ENCODE data around the gene MGAT4D.
A peak's percentile ranks its signal among the peaks of the same experiment; 100 is the strongest.
"Not testable (repeated sequence)": the region's sequence is repeated elsewhere in the genome, so short reads cannot be mapped to it uniquely, and the experiment has no call there.

The MGAT4D gene

DNA sequence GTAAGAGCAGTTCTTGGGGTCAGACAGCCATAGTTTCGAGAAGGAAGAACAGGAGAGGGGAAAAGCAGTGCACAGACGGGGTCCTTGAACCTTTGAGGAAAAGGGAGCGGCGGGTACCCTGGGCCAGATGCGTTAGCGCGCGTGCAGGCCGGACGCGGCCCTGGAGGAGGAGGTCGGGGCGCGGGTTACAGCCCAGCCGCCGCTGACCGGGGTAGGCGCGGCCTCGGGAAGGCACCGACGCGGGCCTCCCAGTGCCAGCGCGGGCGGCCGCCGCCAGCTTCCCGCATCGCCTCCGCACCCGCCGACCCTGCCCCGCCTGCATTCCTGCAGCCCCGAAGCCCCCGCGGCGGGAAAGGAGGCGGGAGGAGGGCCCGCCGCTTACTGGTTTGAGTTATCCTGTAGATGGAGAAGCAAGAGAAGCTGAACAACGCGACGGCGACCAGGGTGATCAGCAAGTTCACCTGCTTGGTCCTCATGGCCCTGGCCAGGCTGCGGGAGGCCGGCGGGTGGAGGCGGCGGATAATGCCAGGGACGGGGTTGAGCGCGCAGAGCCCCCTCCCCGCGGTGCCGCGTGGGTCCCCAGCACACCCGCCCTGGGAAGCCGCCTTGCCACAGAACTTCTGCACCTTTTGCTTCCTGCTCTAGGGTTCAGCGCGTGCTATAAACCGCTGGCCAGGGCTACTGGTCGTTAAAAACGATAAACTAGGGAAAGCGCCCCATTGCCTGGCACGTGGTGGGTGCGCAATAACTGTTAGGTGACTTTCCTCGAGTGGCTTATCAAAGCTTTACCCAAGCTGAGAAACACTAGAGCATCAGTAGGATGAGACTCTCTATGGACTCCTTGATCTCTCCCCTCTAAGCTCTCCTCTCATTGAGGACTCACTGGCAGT, at the start of gene MGAT4D:
Gene MGAT4D, minus strand, starts transcription at position 547 of the 890 bp plus-strand sequence. Its CDS starts 71 bp downstream, at position 476.
- Histone ChIP-seq H3K36me3 (ENCODE audit: control insufficient read depth, insufficient read depth, low read length) (no peaks in the 10 kb centered on the region), H3K27me3 (ENCODE audit: control insufficient read depth, insufficient read depth, low read length) (peaks cover 68% of the 10 kb centered on the region), H3K9ac (ENCODE audit: low read length) (no peak within 1 kb of the TSS), H3K27ac (ENCODE audit: low read depth, low read length) (no peak within 1 kb of the TSS), H3K4me3 (ENCODE audit: low read depth, low read length) (peak within 1 kb of the TSS; percentile 48), H3K9me3 (ENCODE audit: control insufficient read depth, insufficient read depth, low read depth, low read length) (no peaks in the 10 kb centered on the region), H3K4me1 (ENCODE audit: control insufficient read depth, insufficient read depth, low read length) (0 out of 2 replicates have a peak, but pooled peaks cover 3% of the 10 kb centered on the region)

DNA sequence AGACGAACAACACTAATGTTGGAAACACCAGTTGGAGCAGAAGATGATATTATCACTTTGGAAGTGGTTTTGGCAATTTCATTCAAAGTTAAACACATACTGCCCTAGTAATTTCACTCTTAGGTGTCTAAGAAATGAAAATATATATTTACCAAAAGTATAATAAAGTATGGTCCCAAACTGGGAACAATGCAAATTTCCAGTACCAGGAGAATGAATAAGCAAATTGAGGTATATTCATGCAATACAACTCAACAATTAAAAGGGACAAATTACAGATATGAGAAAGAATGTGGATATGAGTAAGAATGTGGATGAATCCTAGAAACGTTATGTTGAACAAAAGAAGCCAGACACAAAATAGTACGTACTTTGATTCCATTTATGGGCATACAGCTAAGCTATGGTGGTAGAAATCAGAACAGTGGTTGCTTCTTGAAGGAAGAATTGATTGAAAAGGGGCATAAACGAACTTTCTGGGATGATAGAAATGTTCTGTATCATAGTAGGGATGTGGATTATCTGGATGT, 35.9 kb upstream of the MGAT4D start:
- H3K36me3 ChIP-seq (ENCODE audit: control insufficient read depth, insufficient read depth, low read length): peaks cover 30% of the 10 kb centered on the region
- H3K4me3 ChIP-seq (ENCODE audit: low read depth, low read length): no peak overlapping the region
- H3K27me3 ChIP-seq (ENCODE audit: control insufficient read depth, insufficient read depth, low read length): no peaks in the 10 kb centered on the region
- H3K9me3 ChIP-seq (ENCODE audit: control insufficient read depth, insufficient read depth, low read depth, low read length): no peaks in the 10 kb centered on the region
- H3K4me1 ChIP-seq (ENCODE audit: control insufficient read depth, insufficient read depth, low read length): no peaks in the 10 kb centered on the region
- H3K27ac ChIP-seq (ENCODE audit: low read depth, low read length): no peak overlapping the region
- no peak overlapping the region for H3K9ac ChIP-seq (ENCODE audit: low read length)

DNA sequence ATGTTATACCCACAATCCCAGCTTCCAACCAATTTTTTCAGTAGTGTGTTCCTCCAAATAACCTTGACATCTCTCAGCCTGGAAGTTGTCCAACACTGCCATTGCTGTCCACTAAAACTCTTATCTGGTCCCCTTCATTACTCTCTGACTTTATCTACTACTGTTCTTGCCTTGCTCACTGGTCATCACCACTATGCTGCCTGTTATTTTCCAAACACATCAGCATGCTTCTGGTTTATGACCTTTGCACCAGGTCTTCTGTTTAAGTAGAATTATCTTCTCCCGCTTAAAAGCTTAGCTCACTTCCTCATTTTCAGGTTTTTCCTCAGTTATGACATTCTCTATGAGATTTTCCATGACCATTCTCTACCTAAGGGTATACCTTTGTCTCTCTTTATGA, 31.3 kb upstream of the MGAT4D start:
- no peaks in the 10 kb centered on the region for H3K27me3 ChIP-seq (ENCODE audit: control insufficient read depth, insufficient read depth, low read length)
- H3K9me3 ChIP-seq (ENCODE audit: control insufficient read depth, insufficient read depth, low read depth, low read length): no peaks in the 10 kb centered on the region
- H3K9ac ChIP-seq (ENCODE audit: low read length): no peak overlapping the region
- H3K36me3 ChIP-seq (ENCODE audit: control insufficient read depth, insufficient read depth, low read length): peaks cover 22% of the 10 kb centered on the region
- H3K4me3 ChIP-seq (ENCODE audit: low read depth, low read length): no peak overlapping the region
- no peak overlapping the region for H3K27ac ChIP-seq (ENCODE audit: low read depth, low read length)
- H3K4me1 ChIP-seq (ENCODE audit: control insufficient read depth, insufficient read depth, low read length): 0 out of 2 replicates have a peak, but pooled peaks cover 3% of the 10 kb centered on the region

DNA sequence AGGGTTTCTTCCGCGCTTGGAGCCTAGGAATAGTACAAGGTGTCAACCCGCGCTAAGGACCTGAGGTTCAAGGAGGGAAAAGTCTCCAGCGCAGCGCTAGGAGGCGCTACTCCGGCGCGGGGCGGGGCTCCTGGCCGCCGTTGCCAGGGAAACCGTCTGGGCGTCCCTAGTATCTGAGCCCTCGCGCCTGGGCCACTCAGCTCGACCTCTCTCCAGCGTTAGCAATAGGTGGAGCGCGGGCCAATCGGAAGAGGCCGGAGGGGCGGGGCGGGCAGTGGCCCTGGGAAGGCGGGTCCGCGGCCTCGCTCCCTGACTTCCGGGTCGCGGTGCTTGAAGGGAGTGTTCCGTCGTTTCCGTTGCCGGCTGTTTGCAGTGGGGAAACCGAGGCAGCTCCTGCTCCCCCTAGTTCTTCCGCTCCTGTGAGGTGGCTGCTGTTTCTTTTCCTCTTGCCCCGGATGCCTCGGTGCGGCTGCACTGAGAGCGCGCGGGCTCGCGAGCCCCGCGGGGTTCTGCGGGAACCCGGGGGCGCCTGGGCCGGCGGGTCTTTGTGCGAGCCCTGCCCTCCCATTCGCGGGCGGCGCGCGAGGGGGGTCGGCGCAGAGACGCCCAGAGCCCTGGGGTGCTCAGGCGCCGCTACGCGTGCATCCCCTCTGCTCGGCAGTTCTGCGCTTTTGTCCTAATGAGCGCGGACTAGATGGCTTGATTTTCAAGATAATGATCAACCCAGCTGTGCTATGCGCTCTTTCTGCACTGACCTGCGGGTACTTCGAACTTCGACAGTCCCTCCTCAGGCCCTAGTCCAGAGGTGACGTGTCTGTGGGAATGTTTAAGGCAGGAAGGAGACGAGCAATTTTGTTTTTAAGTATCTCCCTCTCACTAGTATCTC, 26.0 kb upstream of the MGAT4D start, which contains the start of gene ELMOD2:
Gene ELMOD2, plus strand, starts transcription at position 312 of the 886 bp plus-strand sequence. CDS start 1,261 bp downstream, outside the sequence.
- Histone ChIP-seq H3K27me3 (ENCODE audit: control insufficient read depth, insufficient read depth, low read length) (peaks cover 19% of the 10 kb centered on the region), H3K4me1 (ENCODE audit: control insufficient read depth, insufficient read depth, low read length) (0 out of 2 replicates have a peak, but pooled peaks cover 3% of the 10 kb centered on the region), H3K36me3 (ENCODE audit: control insufficient read depth, insufficient read depth, low read length) (peaks cover 16% of the 10 kb centered on the region), H3K4me3 (ENCODE audit: low read depth, low read length) (peak within 1 kb of the TSS; percentile 84), H3K27ac (ENCODE audit: low read depth, low read length) (peak within 1 kb of the TSS; percentile 77; the same call in 1 of the 2 replicates), H3K9ac (ENCODE audit: low read length) (peak within 1 kb of the TSS; percentile 89), H3K9me3 (ENCODE audit: control insufficient read depth, insufficient read depth, low read depth, low read length) (no peaks in the 10 kb centered on the region)

DNA sequence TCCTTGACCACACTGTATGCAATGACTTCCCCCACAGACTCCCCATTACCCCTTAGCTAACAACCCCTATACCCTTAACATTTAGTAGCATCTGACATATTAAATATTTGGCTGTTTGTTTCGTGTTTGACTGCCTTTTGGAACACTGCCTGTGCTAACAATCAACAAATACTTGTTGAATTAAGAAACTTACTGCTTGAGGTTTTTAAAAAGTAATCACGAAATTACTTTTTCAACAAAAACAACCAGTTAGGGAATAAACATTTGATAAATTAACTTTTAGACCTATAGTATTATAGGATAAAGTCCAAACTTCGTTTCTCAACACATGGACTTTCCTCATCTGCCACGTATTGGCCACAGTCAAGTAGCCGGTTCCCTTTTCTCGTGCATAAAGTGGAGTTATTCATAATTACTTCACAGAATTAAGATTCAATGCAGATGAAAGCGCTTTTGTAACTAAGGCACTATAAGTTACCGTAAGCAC, 25.3 kb upstream of the MGAT4D start:
- peak overlapping the region; percentile 84; the same call in 1 of the 2 replicates for H3K4me3 ChIP-seq (ENCODE audit: low read depth, low read length)
- H3K9me3 ChIP-seq (ENCODE audit: control insufficient read depth, insufficient read depth, low read depth, low read length): no peaks in the 10 kb centered on the region
- no peak overlapping the region for H3K9ac ChIP-seq (ENCODE audit: low read length)
- H3K27ac ChIP-seq (ENCODE audit: low read depth, low read length): no peak overlapping the region
- peaks cover 16% of the 10 kb centered on the region for H3K36me3 ChIP-seq (ENCODE audit: control insufficient read depth, insufficient read depth, low read length)
- peaks cover 19% of the 10 kb centered on the region for H3K27me3 ChIP-seq (ENCODE audit: control insufficient read depth, insufficient read depth, low read length)
- H3K4me1 ChIP-seq (ENCODE audit: control insufficient read depth, insufficient read depth, low read length): 0 out of 2 replicates have a peak, but pooled peaks cover 3% of the 10 kb centered on the region

DNA sequence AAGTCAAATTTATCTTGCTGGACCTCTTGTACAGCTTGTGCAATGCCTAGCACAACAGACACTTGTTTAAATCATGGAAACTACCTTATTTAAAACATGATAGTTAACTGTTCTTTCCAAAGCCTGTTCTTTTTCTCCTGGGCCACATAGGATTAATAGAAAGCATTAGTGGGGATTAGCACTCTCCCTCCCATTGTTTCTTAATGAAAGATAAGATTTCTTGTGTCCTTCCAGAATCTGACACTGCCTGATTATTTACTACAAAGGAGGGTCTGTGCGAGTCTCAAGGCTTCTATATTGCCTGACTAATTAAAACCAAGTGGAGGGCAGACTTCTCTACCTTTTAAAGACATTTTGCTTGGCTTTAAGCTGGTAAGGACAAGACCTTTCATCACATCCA, 17.3 kb upstream of the MGAT4D start:
- H3K9ac ChIP-seq (ENCODE audit: low read length): no peak overlapping the region
- H3K27ac ChIP-seq (ENCODE audit: low read depth, low read length): no peak overlapping the region
- H3K9me3 ChIP-seq (ENCODE audit: control insufficient read depth, insufficient read depth, low read depth, low read length): no peaks in the 10 kb centered on the region
- no peak overlapping the region for H3K4me3 ChIP-seq (ENCODE audit: low read depth, low read length)
- peaks cover 4% of the 10 kb centered on the region; the same call in 1 of the 2 replicates for H3K4me1 ChIP-seq (ENCODE audit: control insufficient read depth, insufficient read depth, low read length)
- H3K36me3 ChIP-seq (ENCODE audit: control insufficient read depth, insufficient read depth, low read length): no peaks in the 10 kb centered on the region
- no peaks in the 10 kb centered on the region for H3K27me3 ChIP-seq (ENCODE audit: control insufficient read depth, insufficient read depth, low read length)

DNA sequence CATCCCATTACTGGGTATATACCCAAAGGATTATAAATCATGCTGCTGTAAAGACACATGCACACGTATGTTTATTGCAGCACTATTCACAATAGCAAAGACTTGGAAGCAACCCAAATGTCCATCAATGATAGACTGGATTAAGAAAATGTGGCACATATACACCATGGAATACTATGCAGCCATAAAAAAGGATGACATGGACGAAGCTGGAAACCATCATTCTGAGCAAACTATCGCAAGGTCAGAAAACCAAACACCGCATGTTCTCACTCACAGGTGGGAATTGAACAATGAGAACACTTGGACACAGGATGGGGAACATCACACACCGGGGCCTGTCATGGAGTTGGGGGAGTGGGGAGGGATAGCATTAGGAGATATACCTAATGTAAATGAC, 15.7 kb upstream of the MGAT4D start:
- H3K27me3 ChIP-seq (ENCODE audit: control insufficient read depth, insufficient read depth, low read length); H3K4me3 ChIP-seq (ENCODE audit: low read depth, low read length); H3K4me1 ChIP-seq (ENCODE audit: control insufficient read depth, insufficient read depth, low read length); H3K27ac ChIP-seq (ENCODE audit: low read depth, low read length); H3K36me3 ChIP-seq (ENCODE audit: control insufficient read depth, insufficient read depth, low read length); H3K9ac ChIP-seq (ENCODE audit: low read length); H3K9me3 ChIP-seq (ENCODE audit: control insufficient read depth, insufficient read depth, low read depth, low read length): not testable (repeated sequence)

DNA sequence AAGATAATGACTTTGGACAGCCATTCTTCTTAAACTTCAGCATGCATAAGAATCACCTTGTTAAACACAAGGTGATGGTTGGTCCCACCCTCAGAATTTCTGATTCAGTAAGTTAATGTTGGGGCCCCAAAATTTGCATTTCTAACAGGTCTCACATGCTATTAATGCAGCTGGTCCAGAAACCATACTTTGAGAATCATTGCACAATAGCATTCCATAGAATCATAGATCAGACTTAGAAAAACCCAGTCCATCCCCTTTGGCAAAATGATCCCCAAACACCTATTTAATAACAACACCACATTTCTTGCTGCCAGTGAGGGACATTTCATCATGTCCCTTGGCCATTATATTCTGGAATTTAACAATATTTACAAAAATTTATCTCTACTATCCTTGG, 6.2 kb upstream of the MGAT4D start:
- H3K9me3 ChIP-seq (ENCODE audit: control insufficient read depth, insufficient read depth, low read depth, low read length): peaks cover 13% of the 10 kb centered on the region
- no peaks in the 10 kb centered on the region for H3K4me1 ChIP-seq (ENCODE audit: control insufficient read depth, insufficient read depth, low read length)

DNA sequence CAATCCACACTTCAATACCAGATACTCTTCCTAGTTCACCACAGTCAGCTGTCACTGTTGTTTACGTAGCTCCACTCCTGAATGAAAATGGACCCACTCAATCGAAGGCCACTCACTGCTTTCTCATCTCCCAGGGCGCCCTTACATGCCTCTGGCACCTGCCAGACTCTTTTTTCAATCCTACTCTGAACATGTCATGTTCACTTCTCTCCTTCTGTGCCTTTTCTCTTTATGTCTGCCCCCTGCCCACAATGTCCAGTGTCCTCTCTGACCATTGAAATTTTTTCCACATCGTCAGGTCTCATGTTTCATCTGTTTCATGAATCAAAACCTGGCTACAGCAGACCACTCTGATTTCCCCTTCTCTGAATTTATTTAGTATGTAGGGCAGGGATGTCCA, 1.3 kb upstream of the MGAT4D start:
- no peak overlapping the region for H3K27ac ChIP-seq (ENCODE audit: low read depth, low read length)
- H3K4me1 ChIP-seq (ENCODE audit: control insufficient read depth, insufficient read depth, low read length): 0 out of 2 replicates have a peak, but pooled peaks cover 3% of the 10 kb centered on the region
- H3K36me3 ChIP-seq (ENCODE audit: control insufficient read depth, insufficient read depth, low read length): no peaks in the 10 kb centered on the region
- H3K27me3 ChIP-seq (ENCODE audit: control insufficient read depth, insufficient read depth, low read length): peaks cover 66% of the 10 kb centered on the region
- H3K9me3 ChIP-seq (ENCODE audit: control insufficient read depth, insufficient read depth, low read depth, low read length): no peaks in the 10 kb centered on the region
- H3K9ac ChIP-seq (ENCODE audit: low read length): no peak overlapping the region
- H3K4me3 ChIP-seq (ENCODE audit: low read depth, low read length): no peak overlapping the region

More for the DNA sequence above, 6.2 kb upstream of the MGAT4D start:
- Histone ChIP-seq H3K27me3 (ENCODE audit: control insufficient read depth, insufficient read depth, low read length) (peaks cover 28% of the 10 kb centered on the region), H3K27ac (ENCODE audit: low read depth, low read length) (no peak overlapping the region), H3K4me3 (ENCODE audit: low read depth, low read length) (no peak overlapping the region), H3K9ac (ENCODE audit: low read length) (no peak overlapping the region), H3K36me3 (ENCODE audit: control insufficient read depth, insufficient read depth, low read length) (no peaks in the 10 kb centered on the region)

DNA sequence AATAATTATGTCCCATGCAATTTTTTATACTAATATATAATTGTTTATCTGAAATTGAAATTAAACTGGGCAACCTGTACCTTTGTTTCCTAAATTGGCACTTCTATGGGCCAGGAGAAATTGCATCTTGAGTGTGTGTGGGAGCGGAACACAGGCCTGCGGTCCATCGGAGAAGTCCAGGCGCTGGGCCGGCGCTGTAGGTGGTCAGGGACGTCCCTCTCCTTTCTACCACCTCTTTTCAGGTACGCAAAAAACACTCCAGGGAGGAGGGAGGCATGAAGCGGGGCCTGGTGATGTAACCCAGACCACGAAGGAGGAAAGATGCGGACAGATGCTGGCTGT, 717 bp downstream of the MGAT4D start:
- Histone ChIP-seq H3K27ac (ENCODE audit: low read depth, low read length) (no peak overlapping the region), H3K4me1 (ENCODE audit: control insufficient read depth, insufficient read depth, low read length) (0 out of 2 replicates have a peak, but pooled peaks cover 3% of the 10 kb centered on the region), H3K9ac (ENCODE audit: low read length) (no peak overlapping the region), H3K9me3 (ENCODE audit: control insufficient read depth, insufficient read depth, low read depth, low read length) (no peaks in the 10 kb centered on the region), H3K4me3 (ENCODE audit: low read depth, low read length) (peak overlapping the region; percentile 48), H3K27me3 (ENCODE audit: control insufficient read depth, insufficient read depth, low read length) (peaks cover 68% of the 10 kb centered on the region), H3K36me3 (ENCODE audit: control insufficient read depth, insufficient read depth, low read length) (no peaks in the 10 kb centered on the region)

Measured in HUES6 (cell line).